ENCODE results near the gene SOX15. TPM values are rescaled to one million over a fixed set of nuclear protein-coding genes. Genes with fewer than 3 reads are reported as not detected.
"Not testable (repeated sequence)": the region's sequence is repeated elsewhere in the genome, so short reads cannot be mapped to it uniquely, and the experiment has no call there.

The SOX15 gene
- total and polyA plus RNA-seq, 2 of the 13 experiments (the other 11 are each of a cell fraction or from before 2014, with no cell fraction given) = 0.07 to 0.18 TPM

DNA sequence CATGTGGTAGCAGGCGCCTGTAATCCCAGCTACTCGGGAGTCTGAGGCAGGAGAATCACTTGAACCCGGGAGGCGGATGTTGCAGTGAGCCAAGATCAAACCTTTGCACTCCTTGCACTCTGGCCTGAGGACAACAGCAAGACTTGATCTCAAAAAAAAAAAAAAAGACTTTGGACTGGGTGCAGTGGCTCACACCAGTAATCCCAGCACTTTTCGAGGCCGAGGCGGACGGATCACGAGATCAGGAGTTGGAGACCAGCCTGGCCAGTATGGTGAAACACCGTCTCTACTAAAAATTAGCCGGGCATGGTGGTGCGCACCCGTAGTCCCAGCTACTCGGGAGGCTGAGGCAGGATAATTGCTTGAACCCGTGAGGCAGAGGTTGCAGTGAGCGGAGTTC, 35.9 kb upstream of the SOX15 start:
- in situ Hi-C loops (cut with HindIII; ENCODE audit: extremely low pct_ligation_motif_present, low pct_unique_long_range_greater_than_20kb); ATAC-seq; H3K27ac ChIP-seq (ENCODE audit: extremely low read length, insufficient read depth, low read length); H3K27me3 ChIP-seq (ENCODE audit: control insufficient read depth in 1 of 2, insufficient read depth in 2 of 2, low read length in 2 of 2); H3K9ac ChIP-seq (ENCODE audit: insufficient read depth, low read depth, low read length); H3K4me3 ChIP-seq (replicated peaks in 1 of 3; ENCODE audit: insufficient read depth in 1 of 3, low read depth in 2 of 3, low read length in 3 of 3); CTCF ChIA-PET (ENCODE audit: low intra/inter-chr PET ratio, low total read pairs); H3K4me2 ChIP-seq (ENCODE audit: low read depth, low read length); H4K20me1 ChIP-seq (ENCODE audit: insufficient read depth, low read length); H3K9me3 ChIP-seq (ENCODE audit: low read length); H3K36me3 ChIP-seq (replicated peaks in 1 of 2; ENCODE audit: control insufficient read depth in 1 of 2, insufficient read depth in 2 of 2, low read length in 2 of 2); FAIRE-seq; H2AFZ ChIP-seq (ENCODE audit: low read length); DNase-seq (ENCODE audit: low spot score); BruUV-seq (replicated peaks); intact Hi-C loops (cut with micrococcal nuclease; ENCODE audit: unreplicated experiment): not testable (repeated sequence)
- 97% methylated on average over 16 of the region's 16 CpGs for WGBS (ENCODE audit: low lambda C conversion rate)
- POLR2A ChIA-PET = interaction anchor here (1.7 to 3.2 kb wide), 7 partner anchors 8 to 61 kb away, joined by 6 to 63 read pairs (median 25); partner anchors contain the start of genes FXR2, MPDU1, TP53 and WRAP53
- Histone ChIP-seq H3K4me1 (ENCODE audit: insufficient read depth, low read length) (peaks cover 55% of the 10 kb centered on the region), H3K79me2 (ENCODE audit: insufficient read depth, low read length) (peaks cover 15% of the 10 kb centered on the region)
- 0 out of 2 replicates have a peak, but pooled peaks have one; percentile 13 for TF ChIP-seq ZNF460 (CRISPR knock-in tag; IDR thresholded peaks at IDR 0.05; ENCODE audit: borderline replicate concordance)

DNA sequence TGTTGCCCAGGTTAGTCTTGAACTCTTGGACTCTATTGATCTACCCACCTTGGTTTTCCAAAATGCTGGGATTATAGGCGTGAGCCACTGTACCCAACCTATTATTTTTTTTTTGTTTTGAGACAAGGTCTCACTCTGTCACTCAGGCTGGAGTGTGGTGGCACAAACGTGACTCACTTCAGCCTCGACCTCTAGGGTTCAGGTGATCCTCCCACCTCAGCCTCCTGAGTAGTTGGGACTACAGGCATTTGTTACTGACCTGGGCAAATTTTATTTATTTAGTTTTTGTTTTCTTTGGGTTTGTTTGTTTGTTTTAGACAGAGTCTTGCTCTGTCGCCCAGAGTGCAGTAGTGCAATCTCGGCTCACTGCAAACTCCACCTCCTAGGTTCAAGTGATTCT, 33.8 kb upstream of the SOX15 start:
- Histone ChIP-seq H3K27me3 (ENCODE audit: control insufficient read depth in 1 of 2, insufficient read depth in 2 of 2, low read length in 2 of 2) (no peaks in the 10 kb centered on the region; a peak in 1 of 5 replicates), H3K4me3 (replicated peaks in 1 of 3; ENCODE audit: insufficient read depth in 1 of 3, low read depth in 2 of 3, low read length in 3 of 3) (no peak overlapping the region), H3K9me3 (ENCODE audit: low read length) (no peaks in the 10 kb centered on the region), H3K27ac (ENCODE audit: extremely low read length, insufficient read depth, low read length) (no peak overlapping the region), H3K9ac (ENCODE audit: insufficient read depth, low read depth, low read length) (no peak overlapping the region), H3K4me2 (ENCODE audit: low read depth, low read length) (no peak overlapping the region), H3K79me2 (ENCODE audit: insufficient read depth, low read length) (peaks cover 15% of the 10 kb centered on the region), H2AFZ (ENCODE audit: low read length) (no peak overlapping the region), H3K36me3 (replicated peaks in 1 of 2; ENCODE audit: control insufficient read depth in 1 of 2, insufficient read depth in 2 of 2, low read length in 2 of 2) (no peaks in the 10 kb centered on the region), H3K4me1 (ENCODE audit: insufficient read depth, low read length) (peaks cover 46% of the 10 kb centered on the region), H4K20me1 (ENCODE audit: insufficient read depth, low read length) (no peaks in the 10 kb centered on the region)
- intact Hi-C loops (cut with micrococcal nuclease; ENCODE audit: unreplicated experiment) = no loop called here
- ATAC-seq = no peak
- 14% methylated on average over 5 of the region's 5 CpGs for WGBS (ENCODE audit: low lambda C conversion rate)
- POLR2A ChIA-PET = interaction anchor here (0.7 to 2.8 kb wide), 2 partner anchors 9 to 63 kb away, joined by 5 to 6 read pairs; partner anchors contain the start of genes FXR2 and TP53
- in situ Hi-C loops (cut with HindIII; ENCODE audit: extremely low pct_ligation_motif_present, low pct_unique_long_range_greater_than_20kb) = no loop called here
- DNase-seq (ENCODE audit: low spot score) = no peak
- BruUV-seq (replicated peaks) = no TSS peak
- CTCF ChIA-PET (ENCODE audit: low intra/inter-chr PET ratio, low total read pairs) = no interaction called here
- peak; percentile 66 for FAIRE-seq
- TF ChIP-seq, protein P1, sequence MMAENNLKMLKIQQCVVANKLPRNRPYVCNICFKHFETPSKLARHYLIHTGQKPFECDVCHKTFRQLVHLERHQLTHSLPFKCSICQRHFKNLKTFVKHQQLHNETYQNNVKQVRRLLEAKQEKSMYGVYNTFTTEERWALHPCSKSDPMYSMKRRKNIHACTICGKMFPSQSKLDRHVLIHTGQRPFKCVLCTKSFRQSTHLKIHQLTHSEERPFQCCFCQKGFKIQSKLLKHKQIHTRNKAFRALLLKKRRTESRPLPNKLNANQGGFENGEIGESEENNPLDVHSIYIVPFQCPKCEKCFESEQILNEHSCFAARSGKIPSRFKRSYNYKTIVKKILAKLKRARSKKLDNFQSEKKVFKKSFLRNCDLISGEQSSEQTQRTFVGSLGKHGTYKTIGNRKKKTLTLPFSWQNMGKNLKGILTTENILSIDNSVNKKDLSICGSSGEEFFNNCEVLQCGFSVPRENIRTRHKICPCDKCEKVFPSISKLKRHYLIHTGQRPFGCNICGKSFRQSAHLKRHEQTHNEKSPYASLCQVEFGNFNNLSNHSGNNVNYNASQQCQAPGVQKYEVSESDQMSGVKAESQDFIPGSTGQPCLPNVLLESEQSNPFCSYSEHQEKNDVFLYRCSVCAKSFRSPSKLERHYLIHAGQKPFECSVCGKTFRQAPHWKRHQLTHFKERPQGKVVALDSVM (CRISPR knock-in tag; IDR thresholded peaks at IDR 0.05) = peak; percentile 98
- TF ChIP-seq ZNF761 (CRISPR knock-in tag; conservative IDR thresholded peaks at IDR 0.05) (no peak), HNF4A (CRISPR knock-in tag; IDR thresholded peaks at IDR 0.05) (peak; percentile 23; the same call in 1 of the 2 replicates), GABPB1 (CRISPR knock-in tag; IDR thresholded peaks at IDR 0.05) (no peak), ZMYM3 (CRISPR knock-in tag; IDR thresholded peaks at IDR 0.05) (peak; percentile 72; the same call in 1 of the 2 replicates), ZNF382 (CRISPR knock-in tag; IDR thresholded peaks at IDR 0.05; ENCODE audit: borderline replicate concordance) (no peak), GATAD2A (CRISPR knock-in tag; IDR thresholded peaks at IDR 0.05) (peak; percentile 40; the same call in 1 of the 2 replicates)
- TF ChIP-seq, protein P2, sequence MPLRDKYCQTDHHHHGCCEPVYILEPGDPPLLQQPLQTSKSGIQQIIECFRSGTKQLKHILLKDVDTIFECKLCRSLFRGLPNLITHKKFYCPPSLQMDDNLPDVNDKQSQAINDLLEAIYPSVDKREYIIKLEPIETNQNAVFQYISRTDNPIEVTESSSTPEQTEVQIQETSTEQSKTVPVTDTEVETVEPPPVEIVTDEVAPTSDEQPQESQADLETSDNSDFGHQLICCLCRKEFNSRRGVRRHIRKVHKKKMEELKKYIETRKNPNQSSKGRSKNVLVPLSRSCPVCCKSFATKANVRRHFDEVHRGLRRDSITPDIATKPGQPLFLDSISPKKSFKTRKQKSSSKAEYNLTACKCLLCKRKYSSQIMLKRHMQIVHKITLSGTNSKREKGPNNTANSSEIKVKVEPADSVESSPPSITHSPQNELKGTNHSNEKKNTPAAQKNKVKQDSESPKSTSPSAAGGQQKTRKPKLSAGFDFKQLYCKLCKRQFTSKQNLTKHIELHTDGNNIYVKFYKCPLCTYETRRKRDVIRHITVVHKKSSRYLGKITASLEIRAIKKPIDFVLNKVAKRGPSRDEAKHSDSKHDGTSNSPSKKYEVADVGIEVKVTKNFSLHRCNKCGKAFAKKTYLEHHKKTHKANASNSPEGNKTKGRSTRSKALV (CRISPR knock-in tag; IDR thresholded peaks at IDR 0.05) = no peak
- TF ChIP-seq, protein P3, sequence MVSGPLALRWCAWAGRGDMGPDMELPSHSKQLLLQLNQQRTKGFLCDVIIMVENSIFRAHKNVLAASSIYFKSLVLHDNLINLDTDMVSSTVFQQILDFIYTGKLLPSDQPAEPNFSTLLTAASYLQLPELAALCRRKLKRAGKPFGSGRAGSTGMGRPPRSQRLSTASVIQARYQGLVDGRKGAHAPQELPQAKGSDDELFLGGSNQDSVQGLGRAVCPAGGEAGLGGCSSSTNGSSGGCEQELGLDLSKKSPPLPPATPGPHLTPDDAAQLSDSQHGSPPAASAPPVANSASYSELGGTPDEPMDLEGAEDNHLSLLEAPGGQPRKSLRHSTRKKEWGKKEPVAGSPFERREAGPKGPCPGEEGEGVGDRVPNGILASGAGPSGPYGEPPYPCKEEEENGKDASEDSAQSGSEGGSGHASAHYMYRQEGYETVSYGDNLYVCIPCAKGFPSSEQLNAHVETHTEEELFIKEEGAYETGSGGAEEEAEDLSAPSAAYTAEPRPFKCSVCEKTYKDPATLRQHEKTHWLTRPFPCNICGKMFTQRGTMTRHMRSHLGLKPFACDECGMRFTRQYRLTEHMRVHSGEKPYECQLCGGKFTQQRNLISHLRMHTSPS (CRISPR knock-in tag; IDR thresholded peaks at IDR 0.05; ENCODE audit: low read depth) = peak; percentile 37; the same call in 1 of the 2 replicates
- TF ChIP-seq, protein P4, sequence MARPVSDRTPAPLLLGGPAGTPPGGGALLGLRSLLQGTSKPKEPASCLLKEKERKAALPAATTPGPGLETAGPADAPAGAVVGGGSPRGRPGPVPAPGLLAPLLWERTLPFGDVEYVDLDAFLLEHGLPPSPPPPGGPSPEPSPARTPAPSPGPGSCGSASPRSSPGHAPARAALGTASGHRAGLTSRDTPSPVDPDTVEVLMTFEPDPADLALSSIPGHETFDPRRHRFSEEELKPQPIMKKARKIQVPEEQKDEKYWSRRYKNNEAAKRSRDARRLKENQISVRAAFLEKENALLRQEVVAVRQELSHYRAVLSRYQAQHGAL (CRISPR knock-in tag; IDR thresholded peaks at IDR 0.05; ENCODE audit: not compliant biosample characterization) = no peak

Measured in HepG2 (cell line).